ENCODE measurements around the gene KLF3. TPM values are rescaled to one million over a fixed set of nuclear protein-coding genes. Genes with fewer than 3 reads are reported as not detected.

Gene KLF3
- total and polyA plus RNA-seq, 2 of the 8 experiments (the other 6 are each of a cell fraction or from before 2014, with no cell fraction given) = 8.0 to 14.9 TPM

DNA sequence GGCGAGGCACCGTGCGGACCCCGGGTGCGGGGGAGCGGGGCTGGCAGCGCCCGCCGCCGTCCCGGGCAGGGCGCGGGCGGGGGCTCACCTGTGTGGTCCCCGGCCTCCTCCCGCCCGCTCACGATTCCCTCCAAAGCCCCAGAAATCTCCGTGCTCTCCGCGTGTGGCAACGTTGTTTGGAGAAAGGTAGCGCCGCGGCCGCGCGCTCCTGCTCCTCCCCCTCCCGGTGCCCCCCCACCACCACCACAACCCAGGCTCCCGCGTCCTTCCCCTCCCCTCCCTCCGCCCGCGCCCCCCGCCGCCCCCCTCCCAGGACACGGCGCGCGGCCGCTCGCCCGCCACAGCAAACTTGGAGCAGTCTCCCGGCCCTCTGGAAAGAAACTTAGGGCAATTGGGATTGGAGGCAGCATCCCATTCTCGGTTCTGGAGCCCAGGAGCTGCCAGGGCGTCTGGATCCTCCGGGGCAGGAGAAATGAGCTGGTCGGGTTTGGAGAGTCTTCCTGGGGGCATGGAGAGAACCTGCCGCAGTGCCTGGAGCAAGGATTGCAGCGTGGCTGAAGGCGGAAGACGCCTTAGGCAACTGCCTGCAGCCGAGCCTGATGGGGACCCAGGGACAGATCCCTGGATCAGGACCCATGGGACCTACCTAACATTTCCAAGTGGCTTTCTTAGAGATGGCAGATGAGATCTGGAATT, 855 bp downstream of the KLF3 start (continued):
- TF ChIP-seq, protein P1, sequence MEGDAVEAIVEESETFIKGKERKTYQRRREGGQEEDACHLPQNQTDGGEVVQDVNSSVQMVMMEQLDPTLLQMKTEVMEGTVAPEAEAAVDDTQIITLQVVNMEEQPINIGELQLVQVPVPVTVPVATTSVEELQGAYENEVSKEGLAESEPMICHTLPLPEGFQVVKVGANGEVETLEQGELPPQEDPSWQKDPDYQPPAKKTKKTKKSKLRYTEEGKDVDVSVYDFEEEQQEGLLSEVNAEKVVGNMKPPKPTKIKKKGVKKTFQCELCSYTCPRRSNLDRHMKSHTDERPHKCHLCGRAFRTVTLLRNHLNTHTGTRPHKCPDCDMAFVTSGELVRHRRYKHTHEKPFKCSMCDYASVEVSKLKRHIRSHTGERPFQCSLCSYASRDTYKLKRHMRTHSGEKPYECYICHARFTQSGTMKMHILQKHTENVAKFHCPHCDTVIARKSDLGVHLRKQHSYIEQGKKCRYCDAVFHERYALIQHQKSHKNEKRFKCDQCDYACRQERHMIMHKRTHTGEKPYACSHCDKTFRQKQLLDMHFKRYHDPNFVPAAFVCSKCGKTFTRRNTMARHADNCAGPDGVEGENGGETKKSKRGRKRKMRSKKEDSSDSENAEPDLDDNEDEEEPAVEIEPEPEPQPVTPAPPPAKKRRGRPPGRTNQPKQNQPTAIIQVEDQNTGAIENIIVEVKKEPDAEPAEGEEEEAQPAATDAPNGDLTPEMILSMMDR (IDR thresholded peaks at IDR 0.05; ENCODE audit: control extremely low read depth in 1 of 3, insufficient read depth in 1 of 3, low read depth in 1 of 3, low read length in 3 of 3) = no peak
- TF ChIP-seq TEAD4 (IDR thresholded peaks at IDR 0.05; ENCODE audit: low read depth, low read length) = no peak
- TF ChIP-seq ZNF274 (IDR thresholded peaks at IDR 0.05; ENCODE audit: borderline replicate concordance, extremely low read depth, low read length) = no peak
- no peak for TF ChIP-seq RFX5 (IDR thresholded peaks at IDR 0.05; ENCODE audit: borderline replicate concordance, low read depth, low read length)
- TF ChIP-seq, protein P2, sequence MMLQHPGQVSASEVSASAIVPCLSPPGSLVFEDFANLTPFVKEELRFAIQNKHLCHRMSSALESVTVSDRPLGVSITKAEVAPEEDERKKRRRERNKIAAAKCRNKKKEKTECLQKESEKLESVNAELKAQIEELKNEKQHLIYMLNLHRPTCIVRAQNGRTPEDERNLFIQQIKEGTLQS (IDR thresholded peaks at IDR 0.05; ENCODE audit: insufficient read depth, low read depth, low read length) = no peak
- no peak for TF ChIP-seq CEBPB (IDR thresholded peaks at IDR 0.05; ENCODE audit: low read depth, low read length)
- peak; percentile 60 to 84 for TF ChIP-seq POLR2A (IDR thresholded peaks at IDR 0.05; ENCODE audit: control extremely low read depth in 1 of 2, low read depth in 2 of 2, low read length in 2 of 2)
- TF ChIP-seq, protein P3, sequence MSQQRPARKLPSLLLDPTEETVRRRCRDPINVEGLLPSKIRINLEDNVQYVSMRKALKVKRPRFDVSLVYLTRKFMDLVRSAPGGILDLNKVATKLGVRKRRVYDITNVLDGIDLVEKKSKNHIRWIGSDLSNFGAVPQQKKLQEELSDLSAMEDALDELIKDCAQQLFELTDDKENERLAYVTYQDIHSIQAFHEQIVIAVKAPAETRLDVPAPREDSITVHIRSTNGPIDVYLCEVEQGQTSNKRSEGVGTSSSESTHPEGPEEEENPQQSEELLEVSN (IDR thresholded peaks at IDR 0.05) = peak; percentile 62
- TF ChIP-seq SP1 (IDR thresholded peaks at IDR 0.05; ENCODE audit: low read depth, low read length) = no peak
- 0 out of 2 replicates have a peak, but pooled peaks have one; percentile 4 for TF ChIP-seq CREB1 (IDR thresholded peaks at IDR 0.05)
- no peak for TF ChIP-seq KDM5A (IDR thresholded peaks at IDR 0.05; ENCODE audit: low read length)
- no peak for TF ChIP-seq KDM1A (IDR thresholded peaks at IDR 0.05; ENCODE audit: borderline replicate concordance, low read length)
- TF ChIP-seq TAF7 (optimal IDR thresholded peaks at IDR 0.05; ENCODE audit: borderline replicate concordance, low read depth, low read length) = peak; percentile 66
- TF ChIP-seq POLR2AphosphoS5 (IDR thresholded peaks at IDR 0.05; ENCODE audit: low read depth, low read length) = peak; percentile 48
- TF ChIP-seq TBP (IDR thresholded peaks at IDR 0.05; ENCODE audit: low read depth, low read length) = peak; percentile 44; the same call in 1 of the 2 replicates
- TF ChIP-seq, protein P4, sequence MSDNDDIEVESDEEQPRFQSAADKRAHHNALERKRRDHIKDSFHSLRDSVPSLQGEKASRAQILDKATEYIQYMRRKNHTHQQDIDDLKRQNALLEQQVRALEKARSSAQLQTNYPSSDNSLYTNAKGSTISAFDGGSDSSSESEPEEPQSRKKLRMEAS (IDR thresholded peaks at IDR 0.05) = peak; percentile 14
- no peak for TF ChIP-seq TCF12 (IDR thresholded peaks at IDR 0.05; ENCODE audit: low read depth, low read length)
- no peak for TF ChIP-seq BACH1 (IDR thresholded peaks at IDR 0.05; ENCODE audit: low read length)
- TF ChIP-seq RXRA (IDR thresholded peaks at IDR 0.05; ENCODE audit: insufficient read depth, low read depth, low read length) = no peak
- TF ChIP-seq RAD21 (IDR thresholded peaks at IDR 0.05 in 1 of 2, conservative IDR thresholded peaks at IDR 0.05 in 1 of 2; ENCODE audit: low read depth in 2 of 2, low read length in 2 of 2) = 0 out of 4 replicates have a peak, but pooled peaks of 1 of the 2 experiments have one; percentile 2
